GM21515 (cell line): Measurements from ENCODE around the gene POLE2.
"Not testable (repeated sequence)": the region's sequence is repeated elsewhere in the genome, so short reads cannot be mapped to it uniquely, and the experiment has no call there.

Experiments used
- ATAC-seq: cut with Tn5 transposase; IDR thresholded peaks from one replicate; pipeline ENCODE4 v1.9.1; 2021; ENCODE audit not compliant: unreplicated experiment

Gene POLE2

GRCh38 chr14:49619730-49620129 is 68.3 kb downstream of the POLE2 start:
- ATAC-seq = no peak

- ATAC-seq = not testable (repeated sequence)
Observed at GRCh38 chr14:49619273-49619672, 68.7 kb downstream of the POLE2 start.

GRCh38 chr14:49617852-49618519 is 70.0 kb downstream of the POLE2 start:
- ATAC-seq = no peak

- ATAC-seq = no peak
Observed at GRCh38 chr14:49615776-49616175, 72.2 kb downstream of the POLE2 start.

- ATAC-seq = no peak
Observed at GRCh38 chr14:49614196-49614595, 73.8 kb downstream of the POLE2 start.

- no peak for ATAC-seq
Observed at GRCh38 chr14:49612671-49613070, 75.3 kb downstream of the POLE2 start.

- ATAC-seq = no peak
Observed at GRCh38 chr14:49612251-49612650, 75.8 kb downstream of the POLE2 start.

- no peak for ATAC-seq
Observed at GRCh38 chr14:49607583-49607982, 80.4 kb downstream of the POLE2 start.

GRCh38 chr14:49598485-49599300 is 89.3 kb downstream of the POLE2 start, which contains the start of gene LRR1:
TSS of gene LRR1 (plus strand) at chr14:49598940. CDS start at chr14:49599021, 81 bp downstream.
- peak; percentile 47 for ATAC-seq

GRCh38 chr14:49598189-49598484 is 89.9 kb downstream of the POLE2 start:
- no peak for ATAC-seq

- ATAC-seq = no peak
Observed at GRCh38 chr14:49594347-49595091, 93.5 kb downstream of the POLE2 start.
